GM12801 (cell line): ENCODE data around the gene PLIN5.

Source experiments
- TF ChIP-seq, protein P1 (sequence below): IDR thresholded peaks from one replicate; pipeline ENCODE4 v1.5.1; 2011; ENCODE audit warnings: control low read depth; ENCODE audit not compliant: insufficient read length; ENCODE audit errors: extremely low read depth

PLIN5 gene

DNA sequence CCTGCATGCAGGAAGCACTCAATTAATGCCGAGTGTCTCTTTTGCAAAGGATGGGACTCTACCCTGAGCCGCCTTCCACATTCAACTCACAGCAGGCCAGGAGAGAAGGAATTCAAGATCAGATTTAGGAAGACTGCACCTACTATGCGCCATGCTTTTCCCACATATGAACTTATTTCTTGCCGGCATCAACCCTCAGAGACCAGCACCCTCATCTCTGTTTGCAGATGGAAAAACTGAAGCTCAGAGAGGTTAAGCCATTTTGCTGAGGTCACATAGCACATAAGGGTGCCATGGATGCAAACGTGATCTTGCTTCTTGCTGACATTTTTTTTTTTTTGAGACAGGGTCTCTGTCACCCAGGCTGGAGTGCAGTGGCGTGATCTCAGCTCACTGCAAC, 38.7 kb upstream of the PLIN5 start:
- TF ChIP-seq, protein P1, sequence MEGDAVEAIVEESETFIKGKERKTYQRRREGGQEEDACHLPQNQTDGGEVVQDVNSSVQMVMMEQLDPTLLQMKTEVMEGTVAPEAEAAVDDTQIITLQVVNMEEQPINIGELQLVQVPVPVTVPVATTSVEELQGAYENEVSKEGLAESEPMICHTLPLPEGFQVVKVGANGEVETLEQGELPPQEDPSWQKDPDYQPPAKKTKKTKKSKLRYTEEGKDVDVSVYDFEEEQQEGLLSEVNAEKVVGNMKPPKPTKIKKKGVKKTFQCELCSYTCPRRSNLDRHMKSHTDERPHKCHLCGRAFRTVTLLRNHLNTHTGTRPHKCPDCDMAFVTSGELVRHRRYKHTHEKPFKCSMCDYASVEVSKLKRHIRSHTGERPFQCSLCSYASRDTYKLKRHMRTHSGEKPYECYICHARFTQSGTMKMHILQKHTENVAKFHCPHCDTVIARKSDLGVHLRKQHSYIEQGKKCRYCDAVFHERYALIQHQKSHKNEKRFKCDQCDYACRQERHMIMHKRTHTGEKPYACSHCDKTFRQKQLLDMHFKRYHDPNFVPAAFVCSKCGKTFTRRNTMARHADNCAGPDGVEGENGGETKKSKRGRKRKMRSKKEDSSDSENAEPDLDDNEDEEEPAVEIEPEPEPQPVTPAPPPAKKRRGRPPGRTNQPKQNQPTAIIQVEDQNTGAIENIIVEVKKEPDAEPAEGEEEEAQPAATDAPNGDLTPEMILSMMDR = no peak

DNA sequence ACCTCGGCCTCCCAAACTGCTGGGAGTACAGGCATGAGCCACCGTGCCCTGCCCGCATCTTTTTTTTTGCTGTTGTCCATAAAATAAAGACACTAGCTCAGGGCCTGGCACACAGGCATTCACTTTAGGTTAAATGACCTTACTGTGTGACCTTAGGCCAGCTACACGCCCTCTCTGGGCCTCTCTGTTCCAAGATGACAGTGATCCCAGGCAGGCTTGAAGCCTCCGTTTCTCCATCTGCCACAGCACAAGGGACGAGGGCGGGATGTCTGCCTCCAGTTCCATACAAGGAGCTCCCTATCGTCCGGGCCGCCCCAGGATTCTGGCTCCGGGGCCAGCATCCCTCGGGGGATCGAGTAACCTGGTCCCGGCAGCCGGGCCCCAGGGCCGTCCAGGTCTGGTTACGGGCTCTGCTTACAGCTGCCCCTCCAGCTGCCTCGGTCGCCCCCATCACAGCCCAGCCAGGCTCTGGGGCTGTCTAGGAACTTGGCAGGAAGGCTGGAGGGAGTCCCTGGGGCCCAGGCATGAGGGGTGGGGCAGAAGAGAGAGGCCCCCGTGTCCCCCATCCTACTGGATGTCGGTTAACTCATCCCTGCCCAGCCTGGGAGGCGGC, 36.4 kb upstream of the PLIN5 start:
- TF ChIP-seq, protein P1 = no peak

DNA sequence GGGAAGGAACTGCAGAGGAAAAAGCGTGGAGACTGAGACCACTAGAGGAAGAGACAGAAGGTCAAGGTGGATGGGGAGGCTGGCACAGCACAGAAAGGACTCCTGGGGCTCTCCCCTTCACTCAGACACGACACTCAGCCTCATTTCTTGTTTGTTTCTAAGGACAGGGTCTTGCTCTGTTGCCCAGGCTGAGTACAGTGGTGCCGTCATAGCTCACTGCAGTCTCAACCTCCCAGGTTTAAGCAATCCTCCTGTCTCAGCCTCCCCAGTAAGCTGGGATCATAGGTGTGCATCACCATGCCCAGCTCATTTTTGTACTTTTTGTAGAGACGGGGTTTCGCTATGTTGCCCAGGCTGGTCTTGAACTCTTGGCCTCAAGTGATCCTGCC, 35.9 kb upstream of the PLIN5 start:
- TF ChIP-seq, protein P1 = no peak

DNA sequence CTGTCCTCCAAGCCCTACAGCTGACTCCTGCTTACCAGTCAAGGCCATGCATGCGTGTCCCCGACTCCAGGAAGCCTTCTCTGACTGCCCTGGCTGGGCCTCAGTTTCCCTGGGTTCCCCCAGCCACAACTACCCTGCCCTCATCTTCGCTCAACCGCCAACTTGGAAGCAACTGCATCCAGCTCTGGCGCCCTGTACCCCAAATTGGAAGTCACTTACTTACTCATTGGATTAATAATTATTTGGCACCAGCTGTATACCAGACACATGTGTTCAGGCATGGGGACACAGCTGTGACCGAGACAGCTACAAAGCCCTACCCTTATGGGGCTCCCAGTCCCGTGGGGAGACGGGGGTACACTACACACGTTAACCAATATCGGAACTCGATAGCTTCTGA, 35.4 kb upstream of the PLIN5 start:
- TF ChIP-seq, protein P1 = no peak

DNA sequence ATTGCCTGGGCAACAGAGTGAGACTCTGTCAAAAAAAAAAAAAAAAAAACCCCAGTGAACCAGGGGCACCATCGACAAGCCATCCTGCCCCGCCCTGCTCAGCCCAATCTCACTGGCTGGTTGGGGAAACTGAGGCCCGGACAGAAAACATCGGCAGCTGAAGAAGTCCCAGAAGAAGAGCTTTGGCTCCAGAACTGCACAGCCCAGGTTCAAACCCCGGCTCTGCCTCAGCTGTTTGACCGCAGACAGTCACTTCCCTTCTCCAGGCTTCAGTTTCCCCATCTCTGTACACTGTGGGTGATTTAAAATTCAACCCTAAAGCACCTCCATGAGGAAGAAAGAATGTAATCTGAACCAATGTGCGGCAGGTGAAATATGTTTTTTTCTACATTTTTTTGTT, 33.9 kb upstream of the PLIN5 start:
- TF ChIP-seq, protein P1 = no peak

DNA sequence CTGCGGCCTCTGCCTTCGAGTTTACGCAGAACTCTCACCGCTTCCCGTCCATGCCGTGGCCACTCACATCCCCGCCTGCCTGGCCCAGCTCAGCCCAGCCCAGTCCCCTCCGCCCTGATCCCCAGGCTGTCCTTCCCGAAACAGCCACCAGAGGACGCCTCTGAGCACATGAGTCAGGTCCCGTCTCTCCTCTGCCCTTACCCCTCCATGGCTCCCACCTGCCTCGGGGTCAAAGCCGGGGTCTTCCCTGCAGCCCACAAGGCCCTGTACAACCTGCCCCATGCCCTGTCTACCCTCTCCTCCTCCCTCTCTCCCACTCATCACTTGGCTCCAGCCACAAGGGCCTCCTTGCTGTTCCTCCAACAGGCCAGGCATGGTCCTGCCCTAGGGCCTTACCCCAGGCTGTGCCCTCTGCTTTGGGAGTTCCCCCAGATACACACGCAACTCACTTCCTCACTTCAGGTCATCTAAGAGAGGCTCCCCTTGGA, 32.6 kb upstream of the PLIN5 start:
- TF ChIP-seq, protein P1 = no peak

DNA sequence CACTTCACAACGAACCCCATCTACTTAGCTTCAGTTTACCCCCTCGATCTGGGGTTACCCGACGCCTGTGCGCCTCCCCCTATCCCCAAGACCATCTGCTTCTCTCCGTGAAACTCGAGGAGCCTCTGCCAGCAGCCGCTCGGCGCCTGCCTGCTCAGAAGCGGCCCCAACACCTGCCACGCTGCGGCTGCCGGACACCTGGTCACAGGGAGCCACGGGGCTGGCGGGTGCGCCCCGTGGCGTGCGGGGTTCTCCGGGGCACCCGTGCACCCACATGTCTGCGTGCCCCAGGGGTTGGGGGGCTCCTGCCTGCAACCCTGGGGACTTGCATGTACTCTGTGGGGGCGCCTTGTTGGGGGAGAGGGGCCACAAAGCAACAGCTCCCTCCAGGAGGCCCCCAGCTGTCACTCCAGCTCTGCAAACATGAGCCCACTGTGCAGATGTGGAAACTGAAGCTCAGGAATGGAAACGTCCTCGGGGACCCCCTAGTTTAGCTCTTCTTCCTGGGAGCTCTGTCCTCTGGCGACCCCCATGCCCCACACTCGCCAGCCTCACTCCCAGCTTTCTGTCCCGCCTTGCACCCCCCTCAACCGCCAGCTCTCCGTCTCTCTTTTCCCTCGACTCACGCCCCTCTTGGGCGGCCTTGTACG, 31.5 kb upstream of the PLIN5 start:
- TF ChIP-seq, protein P1 = no peak
